Stomach (tissue), 4 donors: ENCODE data around the gene EIF4G3.

Experiments
- POLR2AphosphoS5 ChIP-seq, 3 donors: sonication (generic); formaldehyde crosslinking; IDR thresholded peaks; one replicate each; pipeline ENCODE4 v1.6.1; 2016; ENCODE audit warnings: antibody characterized with exemption in 3 of 3
- TF ChIP-seq, protein P1 (sequence below), 7 experiments: fragments of 450-650 bp in 4 of 7; fragments of 200-600 bp in 3 of 7; sonication (generic) in 3 of 7; IDR thresholded peaks; one replicate each; pipeline ENCODE4 v1.5.1; 2016 to 2019; ENCODE audit warnings: antibody characterized with exemption in 7 of 7, control low read depth in 2 of 7, mild to moderate bottlenecking in 1 of 7

DNA sequence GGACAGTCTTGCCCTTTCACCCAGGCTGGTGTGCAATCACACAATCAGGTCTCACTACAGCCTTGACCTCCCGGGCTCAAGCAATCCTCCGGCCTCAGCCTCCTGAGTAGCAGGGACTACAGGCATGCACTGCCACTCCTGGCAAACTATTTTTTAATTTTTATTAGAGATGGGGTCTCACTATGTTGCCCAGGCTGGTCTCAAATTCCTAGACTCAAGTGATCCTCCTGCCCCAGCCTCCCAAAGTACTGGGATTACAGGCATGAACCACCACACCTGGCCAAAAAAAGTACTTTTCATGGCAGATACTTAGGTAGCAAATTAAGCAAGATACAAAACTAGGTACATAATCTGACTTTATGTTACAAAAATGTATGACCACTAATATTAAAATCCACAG lies 8.3 kb downstream of the EIF4G3 start:
- no peak for TF ChIP-seq POLR2AphosphoS5 (IDR thresholded peaks at IDR 0.05)
- TF ChIP-seq, protein P1, sequence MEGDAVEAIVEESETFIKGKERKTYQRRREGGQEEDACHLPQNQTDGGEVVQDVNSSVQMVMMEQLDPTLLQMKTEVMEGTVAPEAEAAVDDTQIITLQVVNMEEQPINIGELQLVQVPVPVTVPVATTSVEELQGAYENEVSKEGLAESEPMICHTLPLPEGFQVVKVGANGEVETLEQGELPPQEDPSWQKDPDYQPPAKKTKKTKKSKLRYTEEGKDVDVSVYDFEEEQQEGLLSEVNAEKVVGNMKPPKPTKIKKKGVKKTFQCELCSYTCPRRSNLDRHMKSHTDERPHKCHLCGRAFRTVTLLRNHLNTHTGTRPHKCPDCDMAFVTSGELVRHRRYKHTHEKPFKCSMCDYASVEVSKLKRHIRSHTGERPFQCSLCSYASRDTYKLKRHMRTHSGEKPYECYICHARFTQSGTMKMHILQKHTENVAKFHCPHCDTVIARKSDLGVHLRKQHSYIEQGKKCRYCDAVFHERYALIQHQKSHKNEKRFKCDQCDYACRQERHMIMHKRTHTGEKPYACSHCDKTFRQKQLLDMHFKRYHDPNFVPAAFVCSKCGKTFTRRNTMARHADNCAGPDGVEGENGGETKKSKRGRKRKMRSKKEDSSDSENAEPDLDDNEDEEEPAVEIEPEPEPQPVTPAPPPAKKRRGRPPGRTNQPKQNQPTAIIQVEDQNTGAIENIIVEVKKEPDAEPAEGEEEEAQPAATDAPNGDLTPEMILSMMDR (IDR thresholded peaks at IDR 0.05) = no peak
